Progenitor cell of endocrine pancreas (in vitro differentiated cells): ENCODE data around the gene ASB7. TPM values are rescaled to one million over a fixed set of nuclear protein-coding genes. Genes with fewer than 3 reads are reported as not detected.

ENCODE experiments used
- DNase-seq: peaks from one replicate; pipeline ENCODE4 v3.0.0; 2021; ENCODE audit warnings: low spot score; ENCODE audit not compliant: unreplicated experiment
- H3K27ac Mint-ChIP-seq: 2 replicates; pipeline ENCODE4 v1.8.0; 2021; ENCODE audit warnings: mild to moderate bottlenecking, moderate library complexity, mixed read lengths
- H3K27me3 Mint-ChIP-seq: 2 replicates; pipeline ENCODE4 v1.8.0; 2021; ENCODE audit warnings: mixed read lengths
- H3K36me3 Mint-ChIP-seq: 2 replicates; pipeline ENCODE4 v1.8.0; 2022; ENCODE audit warnings: mixed read lengths; ENCODE audit not compliant: insufficient read depth
- H3K4me1 Mint-ChIP-seq: 2 replicates; pipeline ENCODE4 v1.8.0; 2021; ENCODE audit warnings: low read depth, mixed read lengths
- H3K4me3 Mint-ChIP-seq: 2 replicates; pipeline ENCODE4 v1.8.0; 2021; ENCODE audit warnings: low read depth, mild to moderate bottlenecking, moderate library complexity, mixed read lengths
- H3K9me3 Mint-ChIP-seq: 2 replicates; pipeline ENCODE4 v1.8.0; 2021; ENCODE audit warnings: low read depth, mixed read lengths
- total RNA-seq: library from RNA; stranded (reverse); gene quantifications from 2 replicates; pipeline ENCODE4 v1.2.1, GENCODE V29; 2021
- TF ChIP-seq, protein P1 (sequence below): fragments of 200-600 bp; sonication (generic); IDR thresholded peaks from one replicate; pipeline ENCODE4 v1.5.0; 2021; ENCODE audit warnings: antibody characterized with exemption, mild to moderate bottlenecking; ENCODE audit not compliant: unreplicated experiment

Gene ASB7
- total RNA-seq, 1 donor from 2014 or later: 18.9 TPM

DNA sequence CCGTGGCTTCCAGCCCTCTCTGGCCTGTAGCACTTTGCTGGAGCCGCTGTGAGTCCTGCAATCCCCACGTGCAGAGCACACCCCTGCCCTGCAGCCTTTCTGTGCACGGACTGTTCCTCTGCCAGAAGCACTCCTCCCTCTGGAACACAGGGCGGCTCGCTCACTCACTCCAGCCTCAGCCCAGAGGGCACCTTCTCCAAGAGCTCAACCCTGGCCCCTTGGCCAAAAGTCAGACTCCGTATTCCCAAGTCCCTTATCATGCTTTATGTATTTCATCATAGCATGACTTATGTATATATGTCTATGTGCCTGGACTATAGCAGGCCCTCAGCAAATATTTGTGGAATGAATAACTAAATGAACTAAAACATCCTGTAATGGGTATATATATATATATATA lies 63.2 kb downstream of the ASB7 start:
- TF ChIP-seq, protein P1, sequence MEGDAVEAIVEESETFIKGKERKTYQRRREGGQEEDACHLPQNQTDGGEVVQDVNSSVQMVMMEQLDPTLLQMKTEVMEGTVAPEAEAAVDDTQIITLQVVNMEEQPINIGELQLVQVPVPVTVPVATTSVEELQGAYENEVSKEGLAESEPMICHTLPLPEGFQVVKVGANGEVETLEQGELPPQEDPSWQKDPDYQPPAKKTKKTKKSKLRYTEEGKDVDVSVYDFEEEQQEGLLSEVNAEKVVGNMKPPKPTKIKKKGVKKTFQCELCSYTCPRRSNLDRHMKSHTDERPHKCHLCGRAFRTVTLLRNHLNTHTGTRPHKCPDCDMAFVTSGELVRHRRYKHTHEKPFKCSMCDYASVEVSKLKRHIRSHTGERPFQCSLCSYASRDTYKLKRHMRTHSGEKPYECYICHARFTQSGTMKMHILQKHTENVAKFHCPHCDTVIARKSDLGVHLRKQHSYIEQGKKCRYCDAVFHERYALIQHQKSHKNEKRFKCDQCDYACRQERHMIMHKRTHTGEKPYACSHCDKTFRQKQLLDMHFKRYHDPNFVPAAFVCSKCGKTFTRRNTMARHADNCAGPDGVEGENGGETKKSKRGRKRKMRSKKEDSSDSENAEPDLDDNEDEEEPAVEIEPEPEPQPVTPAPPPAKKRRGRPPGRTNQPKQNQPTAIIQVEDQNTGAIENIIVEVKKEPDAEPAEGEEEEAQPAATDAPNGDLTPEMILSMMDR: no peak
- Mint-ChIP-seq H3K9me3 (no peaks in the 10 kb centered on the region), H3K4me3 (no peak overlapping the region), H3K27me3 (peaks cover 8% of the 10 kb centered on the region), H3K4me1 (no peaks in the 10 kb centered on the region), H3K27ac (no peak overlapping the region), H3K36me3 (no peaks in the 10 kb centered on the region)
- no peak for DNase-seq

DNA sequence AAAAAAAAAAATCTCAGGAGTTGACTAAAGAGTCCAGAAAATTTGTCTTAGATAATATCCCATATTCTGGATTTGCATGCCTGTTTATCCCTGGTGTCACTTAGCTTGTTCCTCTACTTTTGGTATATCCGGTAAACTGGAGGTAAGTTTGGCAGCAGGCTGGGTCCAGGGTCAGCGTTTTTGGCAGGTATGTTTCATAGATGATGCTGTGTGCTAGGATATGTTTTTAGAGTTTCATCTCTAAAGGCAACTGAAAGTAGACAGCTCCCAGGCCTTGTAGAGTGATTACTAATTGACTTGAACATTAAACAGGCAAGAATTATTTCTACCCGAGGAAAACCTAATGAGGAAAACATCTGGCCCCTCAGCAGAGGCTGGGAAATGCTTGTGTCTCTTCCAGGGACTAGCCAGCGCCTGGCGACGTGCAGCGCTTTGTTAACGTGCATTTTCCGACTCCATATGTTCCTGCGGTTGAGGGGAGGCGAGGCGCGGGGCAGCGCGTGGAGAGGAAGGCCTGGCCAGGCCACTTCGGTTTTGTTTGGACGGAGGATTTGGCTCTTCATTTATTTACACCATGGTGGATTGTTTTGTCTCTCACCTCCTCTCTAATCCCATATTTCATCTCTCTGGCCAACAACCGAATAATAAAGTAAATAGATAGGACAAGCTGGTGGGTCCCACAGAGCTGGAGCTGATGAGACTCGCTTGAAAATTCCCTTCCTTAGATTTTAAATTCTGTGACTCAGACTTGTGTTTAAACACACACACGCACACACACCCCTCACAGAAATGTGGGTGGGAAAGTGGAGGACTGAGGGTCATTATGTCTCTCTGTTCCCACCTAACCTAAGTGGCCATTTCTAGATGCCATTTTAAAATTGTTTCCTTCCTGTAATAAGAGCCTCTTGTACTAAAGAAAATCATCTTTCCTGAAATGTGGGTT lies 65.3 kb downstream of the ASB7 start:
- TF ChIP-seq, protein P1: no peak
- no peak for DNase-seq
- no peaks in the 10 kb centered on the region for H3K9me3 Mint-ChIP-seq
- H3K36me3 Mint-ChIP-seq: no peaks in the 10 kb centered on the region
- no peak overlapping the region for H3K4me3 Mint-ChIP-seq
- H3K27me3 Mint-ChIP-seq: peaks cover 8% of the 10 kb centered on the region
- no peaks in the 10 kb centered on the region for H3K4me1 Mint-ChIP-seq
- H3K27ac Mint-ChIP-seq: no peak overlapping the region

DNA sequence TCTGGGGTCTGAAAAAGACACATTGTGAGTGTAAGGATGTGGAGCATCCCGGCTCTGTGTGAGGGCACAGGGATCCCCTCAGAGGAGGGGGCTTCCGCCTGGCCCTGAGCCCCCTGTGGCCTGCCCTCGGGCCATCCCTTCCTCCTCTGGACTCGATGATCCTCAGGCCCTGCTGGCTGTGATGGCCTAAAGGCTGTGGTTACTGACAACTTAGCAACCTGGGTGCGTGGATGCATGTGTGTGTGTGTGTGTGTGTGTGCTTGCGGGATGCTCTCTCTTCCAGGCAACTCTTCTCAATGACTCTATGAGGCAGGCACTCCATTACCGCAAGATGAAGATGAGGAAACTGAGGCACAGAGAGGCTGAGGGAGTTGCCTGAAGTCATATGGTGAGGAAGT lies 66.0 kb downstream of the ASB7 start:
- no peaks in the 10 kb centered on the region for H3K36me3 Mint-ChIP-seq
- no peak overlapping the region for H3K27ac Mint-ChIP-seq
- DNase-seq: no peak
- H3K4me3 Mint-ChIP-seq: no peak overlapping the region
- H3K9me3 Mint-ChIP-seq: no peaks in the 10 kb centered on the region
- TF ChIP-seq, protein P1: no peak
- no peaks in the 10 kb centered on the region for H3K4me1 Mint-ChIP-seq
- peaks cover 8% of the 10 kb centered on the region for H3K27me3 Mint-ChIP-seq

DNA sequence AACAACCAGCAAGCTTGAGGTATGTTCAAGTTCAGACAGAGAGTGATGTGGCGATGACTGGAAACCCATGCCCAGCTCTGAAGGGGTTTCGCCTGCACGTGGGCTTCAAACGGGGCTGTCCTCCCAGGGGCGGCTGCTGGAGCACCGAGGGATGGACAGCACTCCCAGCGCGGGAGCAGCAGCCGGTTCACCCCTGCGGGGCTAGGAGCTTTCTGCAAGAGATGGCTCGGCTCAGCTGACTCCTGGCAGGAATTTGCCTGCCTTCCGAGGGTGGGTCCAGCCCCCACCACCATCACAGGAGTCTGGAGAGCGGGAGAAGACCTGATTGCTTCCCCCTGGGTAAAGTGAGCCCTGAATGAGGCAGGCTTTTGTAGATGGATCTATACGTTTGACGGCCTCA lies 66.9 kb downstream of the ASB7 start:
- no peaks in the 10 kb centered on the region for H3K9me3 Mint-ChIP-seq
- H3K27me3 Mint-ChIP-seq: peaks cover 8% of the 10 kb centered on the region
- DNase-seq: no peak

DNA sequence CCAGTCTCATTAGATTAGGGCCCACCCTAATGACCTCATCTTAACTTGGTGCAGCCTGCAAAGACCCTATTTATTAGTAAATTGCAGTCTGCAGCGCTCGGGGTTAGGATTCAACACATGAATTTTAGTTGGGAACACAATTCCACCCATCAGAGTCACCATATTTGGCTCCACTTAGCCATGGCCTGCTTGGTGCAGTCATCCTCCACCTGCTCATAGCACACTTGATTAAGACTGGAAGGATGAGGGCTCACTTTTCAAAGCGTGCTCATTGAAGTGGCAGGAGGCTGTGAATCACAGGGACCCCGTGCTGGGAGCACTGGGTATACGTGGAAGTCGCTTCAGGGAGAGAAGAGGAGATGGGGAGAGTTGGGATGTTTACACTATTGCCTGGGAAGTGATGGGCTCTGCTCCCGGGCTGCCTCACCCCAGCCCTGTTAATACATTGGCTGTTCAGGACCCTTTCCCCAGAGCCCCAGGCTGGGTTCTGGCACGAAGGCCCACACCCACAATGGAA lies 68.2 kb downstream of the ASB7 start:
- Mint-ChIP-seq H3K27ac (no peak overlapping the region), H3K36me3 (no peaks in the 10 kb centered on the region), H3K4me1 (no peaks in the 10 kb centered on the region), H3K9me3 (no peaks in the 10 kb centered on the region), H3K4me3 (no peak overlapping the region), H3K27me3 (peaks cover 5% of the 10 kb centered on the region)
- TF ChIP-seq, protein P1: no peak
- DNase-seq: no peak

More for the DNA sequence above, 66.9 kb downstream of the ASB7 start:
- Mint-ChIP-seq H3K36me3 (no peaks in the 10 kb centered on the region), H3K27ac (no peak overlapping the region), H3K4me1 (no peaks in the 10 kb centered on the region), H3K4me3 (no peak overlapping the region)
- TF ChIP-seq, protein P1: no peak
